HCT116 (cell line): ENCODE data around the gene CERS6. TPM values are rescaled to one million over a fixed set of nuclear protein-coding genes. Genes with fewer than 3 reads are reported as not detected.

Experiments
- ATAC-seq: fragments of 200-7000 bp; cut with Tn5 transposase; 2 replicates; pipeline ENCODE4 v1.9.1; 2020; ENCODE audit warnings: mild to moderate bottlenecking, moderate library complexity
- BruUV-seq: library from RNA; stranded (reverse); fragments of 400-500 nt; replicated peaks from 2 replicates; lab custom pipeline; 2021; lab: Mats Ljungman, UMichigan
- CTCF ChIA-PET: fragments of 300-600 bp; sonication (Branson Sonifier 250); formaldehyde crosslinking; loops from one replicate; lab custom pipeline; 2021; ENCODE audit warnings: antibody characterized with exemption; lab: Charles Lee
- POLR2A ChIA-PET: fragments of 300-600, 350-600 bp; sonication (Branson Sonifier 250); formaldehyde crosslinking; loops from one replicate; lab custom pipeline; 2021; ENCODE audit warnings: antibody characterized with exemption; lab: Charles Lee
- RAD21 ChIA-PET, 2 experiments: fragments of 300-600 bp; sonication (Branson Sonifier 250); formaldehyde crosslinking; loops; one replicate each; lab custom pipeline; 2023; ENCODE audit warnings: low total read pairs in 2 of 2; ENCODE audit not compliant: uncharacterized antibody in 2 of 2, unreplicated experiment in 2 of 2, low non-redundant PET in 1 of 2; lab: Charles Lee
- DNase-seq: peaks from one replicate; pipeline ENCODE4 v3.0.0-alpha.2; 2010; ENCODE audit warnings: low read depth, low spot score
- H2AFZ ChIP-seq: fragments of 200-600 bp; shearing (Covaris generic), sonication (generic); 2 replicates; pipeline ENCODE4 v1.6.1; 2017; ENCODE audit warnings: low read depth, mixed run types, mixed read lengths, antibody characterized with exemption, low read length; ENCODE audit not compliant: poor library complexity, severe bottlenecking
- H3K27ac ChIP-seq: 2 replicates; pipeline ENCODE4 v1.5.1; 2012; ENCODE audit warnings: low read depth, low read length
- H3K27me3 ChIP-seq: fragments of 200-600 bp; sonication (generic); 2 replicates; pipeline ENCODE4 v1.6.1; 2016; ENCODE audit warnings: mixed run types, low read length, mixed read lengths; ENCODE audit not compliant: insufficient read depth
- H3K36me3 ChIP-seq, 2 experiments: fragments of 200-500 bp in 1 of 2; fragments of 200-600 bp in 1 of 2; sonication (Bioruptor generic) in 1 of 2; sonication (generic) in 1 of 2; 2 replicates each; pipeline versions ENCODE4 v1.5.1 to v1.6.1; 2014 to 2016; ENCODE audit warnings: low read length in 2 of 2, inconsistent platforms in 1 of 2, mixed read lengths in 1 of 2, mixed run types in 1 of 2; ENCODE audit not compliant: insufficient read depth in 2 of 2, control insufficient read depth in 1 of 2
- H3K4me1 ChIP-seq, 2 experiments: fragments of 200-600 bp in 1 of 2; sonication (generic) in 1 of 2; 2 replicates each; pipeline versions ENCODE4 v1.5.1 to v1.6.1; 2012 to 2017; ENCODE audit warnings: low read length in 2 of 2, inconsistent platforms in 1 of 2, mild to moderate bottlenecking in 1 of 2, mixed read lengths in 1 of 2, mixed run types in 1 of 2, moderate library complexity in 1 of 2; ENCODE audit not compliant: insufficient read depth in 2 of 2, control insufficient read depth in 1 of 2
- H3K4me2 ChIP-seq: fragments of 200-600 bp; sonication (generic); 2 replicates; pipeline ENCODE4 v1.6.1; 2017; ENCODE audit warnings: mixed run types, low read length, mixed read lengths
- H3K4me3 ChIP-seq, 2 experiments: fragments of 200-600 bp in 1 of 2; sonication (generic) in 1 of 2; replicated peaks in 1 of 2; 2 replicates each; pipeline ENCODE4 v1.5.1; 2011 to 2016; ENCODE audit warnings: low read length in 2 of 2, control low read depth in 1 of 2, low read depth in 1 of 2, mild to moderate bottlenecking in 1 of 2, mixed read lengths in 1 of 2, mixed run types in 1 of 2
- H3K79me2 ChIP-seq: fragments of 200-600 bp; sonication (generic); 2 replicates; pipeline ENCODE4 v1.6.1; 2017; ENCODE audit warnings: mild to moderate bottlenecking, mixed run types, low read length, moderate library complexity, mixed read lengths; ENCODE audit not compliant: insufficient read depth
- H3K9ac ChIP-seq: fragments of 200-600 bp; sonication (generic); 2 replicates; pipeline ENCODE4 v1.6.1; 2016; ENCODE audit warnings: low read length, mixed read lengths
- H3K9me2 ChIP-seq: fragments of 200-600 bp; sonication (generic), shearing (Covaris generic); 2 replicates; pipeline ENCODE4 v1.6.1; 2017; ENCODE audit warnings: mixed run types, mild to moderate bottlenecking, moderate library complexity; ENCODE audit not compliant: insufficient read depth
- H3K9me3 ChIP-seq, 2 experiments: fragments of 200-500 bp in 1 of 2; fragments of 200-600 bp in 1 of 2; sonication (Bioruptor generic) in 1 of 2; sonication (generic) in 1 of 2; 2 replicates each; pipeline ENCODE4 v1.6.1; 2014 to 2017; ENCODE audit warnings: low read length in 2 of 2, mixed read lengths in 2 of 2, inconsistent platforms in 1 of 2, low read depth in 1 of 2, mild to moderate bottlenecking in 1 of 2, mixed run types in 1 of 2, moderate library complexity in 1 of 2; ENCODE audit not compliant: control insufficient read depth in 1 of 2, insufficient read depth in 1 of 2
- H4K20me1 ChIP-seq: fragments of 200-600 bp; sonication (generic), shearing (Covaris generic); 2 replicates; pipeline ENCODE4 v1.6.1; 2017; ENCODE audit warnings: mixed run types, mild to moderate bottlenecking, moderate library complexity; ENCODE audit not compliant: insufficient read depth
- CBX3 ChIP-seq: IDR thresholded peaks from 2 replicates; pipeline ENCODE4 v1.6.1; 2012; ENCODE audit warnings: low read depth
- EGR1 ChIP-seq: IDR thresholded peaks from 2 replicates; pipeline ENCODE4 v1.6.1; 2012; ENCODE audit warnings: low read depth
- EZH2 ChIP-seq: fragments of 200-600 bp; sonication (generic); IDR thresholded peaks from 2 replicates; pipeline ENCODE4 v1.6.1; 2017; ENCODE audit warnings: antibody characterized with exemption, mixed run types
- EZH2phosphoT487 ChIP-seq: fragments of 200-600 bp; IDR thresholded peaks from 2 replicates; pipeline ENCODE4 v1.6.1; 2018; ENCODE audit warnings: antibody characterized with exemption, borderline replicate concordance
- FOSL1 ChIP-seq: IDR thresholded peaks from 2 replicates; pipeline ENCODE4 v1.6.1; 2012; ENCODE audit warnings: low read depth
- JUND ChIP-seq: IDR thresholded peaks from 2 replicates; pipeline ENCODE4 v1.6.1; 2012
- POLR2A ChIP-seq: IDR thresholded peaks from 2 replicates; pipeline ENCODE4 v1.7.0; 2011; ENCODE audit warnings: borderline replicate concordance; ENCODE audit not compliant: insufficient read depth, insufficient read length; ENCODE audit errors: extremely low read depth
- POLR2AphosphoS5 ChIP-seq: IDR thresholded peaks from 2 replicates; pipeline ENCODE4 v1.6.1; 2011; ENCODE audit warnings: mild to moderate bottlenecking, low read depth, low read length, moderate library complexity
- RAD21 ChIP-seq: IDR thresholded peaks from 2 replicates; pipeline ENCODE4 v1.6.1; 2012; ENCODE audit warnings: low read depth, mild to moderate bottlenecking
- SIN3A ChIP-seq: IDR thresholded peaks from 2 replicates; pipeline ENCODE4 v1.6.1; 2012; ENCODE audit warnings: low read depth
- SP1 ChIP-seq: IDR thresholded peaks from 2 replicates; pipeline ENCODE4 v1.6.1; 2012; ENCODE audit warnings: low read depth
- YY1 ChIP-seq: IDR thresholded peaks from 2 replicates; pipeline ENCODE4 v1.6.1; 2011; ENCODE audit warnings: low read length, low read depth, moderate library complexity, mild to moderate bottlenecking; ENCODE audit not compliant: insufficient replicate concordance; ENCODE audit errors: extremely low read depth
- ZFX ChIP-seq: fragments of 450-650 bp; IDR thresholded peaks from 2 replicates; pipeline ENCODE4 v1.6.1; 2017
- ZNF274 ChIP-seq: fragments of 200-500 bp; sonication (Bioruptor generic); IDR thresholded peaks from 2 replicates; pipeline ENCODE4 v1.6.1; 2014; ENCODE audit warnings: mild to moderate bottlenecking, low read depth, low read length, inconsistent platforms
- intact Hi-C: fragments of 100-400 bp; cut with micrococcal nuclease; formaldehyde crosslinking; loops from 2 replicates; pipeline ENCODE4 v1.10.0; 2022
- total RNA-seq: library from RNA; stranded (reverse); gene quantifications from one replicate; pipeline ENCODE4 v1.2.1, GENCODE V29; 2021; ENCODE audit not compliant: unreplicated experiment
- TF ChIP-seq, protein P1 (sequence below), 3 experiments: fragments of 200-600 bp in 1 of 3; sonication (generic) in 1 of 3; IDR thresholded peaks in 2 of 3; conservative IDR thresholded peaks in 1 of 3; 2 replicates each; pipeline ENCODE4 v1.5.1; 2012 to 2017; ENCODE audit warnings: low read depth in 2 of 3, low read length in 2 of 3, antibody characterized with exemption in 1 of 3, borderline replicate concordance in 1 of 3, control low read depth in 1 of 3, mild to moderate bottlenecking in 1 of 3, mixed read lengths in 1 of 3, mixed run types in 1 of 3, moderate library complexity in 1 of 3; ENCODE audit not compliant: insufficient read depth in 1 of 3
- TF ChIP-seq, protein P2 (sequence below): IDR thresholded peaks from 2 replicates; pipeline ENCODE4 v1.6.1; 2012
- TF ChIP-seq, protein P3 (sequence below): IDR thresholded peaks from 2 replicates; pipeline ENCODE4 v1.6.1; 2012
- TF ChIP-seq, protein P4 (sequence below): IDR thresholded peaks from 2 replicates; pipeline ENCODE4 v1.6.1; 2011; ENCODE audit warnings: mild to moderate bottlenecking, low read length, moderate library complexity; ENCODE audit not compliant: insufficient replicate concordance; ENCODE audit errors: extremely low read depth

CERS6 gene
- total RNA-seq, 1 experiment from 2014 or later: 37.0 TPM

DNA sequence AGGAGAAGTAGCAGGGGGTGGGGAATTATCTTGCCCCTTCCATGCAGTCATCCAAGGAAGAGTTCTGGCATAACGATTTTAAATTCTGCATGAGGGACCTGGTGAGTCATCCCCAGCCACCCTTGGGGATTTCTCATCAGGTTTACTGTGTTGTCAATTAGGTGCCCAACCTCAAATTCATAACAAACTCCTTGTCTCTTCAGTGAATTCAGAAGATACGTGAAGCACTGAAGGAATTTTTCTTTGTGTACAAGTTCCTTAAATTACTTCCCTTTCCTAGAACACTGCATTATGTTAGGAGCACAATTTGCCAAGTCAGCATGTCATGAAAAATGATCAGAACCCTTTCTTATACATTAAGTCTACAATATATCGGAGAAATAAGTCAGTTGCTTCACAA, 275.5 kb downstream of the CERS6 start:
- TF ChIP-seq CBX3: no peak
- no peak for TF ChIP-seq ZFX
- no peak for TF ChIP-seq JUND
- no peak for TF ChIP-seq EZH2
- TF ChIP-seq, protein P1, sequence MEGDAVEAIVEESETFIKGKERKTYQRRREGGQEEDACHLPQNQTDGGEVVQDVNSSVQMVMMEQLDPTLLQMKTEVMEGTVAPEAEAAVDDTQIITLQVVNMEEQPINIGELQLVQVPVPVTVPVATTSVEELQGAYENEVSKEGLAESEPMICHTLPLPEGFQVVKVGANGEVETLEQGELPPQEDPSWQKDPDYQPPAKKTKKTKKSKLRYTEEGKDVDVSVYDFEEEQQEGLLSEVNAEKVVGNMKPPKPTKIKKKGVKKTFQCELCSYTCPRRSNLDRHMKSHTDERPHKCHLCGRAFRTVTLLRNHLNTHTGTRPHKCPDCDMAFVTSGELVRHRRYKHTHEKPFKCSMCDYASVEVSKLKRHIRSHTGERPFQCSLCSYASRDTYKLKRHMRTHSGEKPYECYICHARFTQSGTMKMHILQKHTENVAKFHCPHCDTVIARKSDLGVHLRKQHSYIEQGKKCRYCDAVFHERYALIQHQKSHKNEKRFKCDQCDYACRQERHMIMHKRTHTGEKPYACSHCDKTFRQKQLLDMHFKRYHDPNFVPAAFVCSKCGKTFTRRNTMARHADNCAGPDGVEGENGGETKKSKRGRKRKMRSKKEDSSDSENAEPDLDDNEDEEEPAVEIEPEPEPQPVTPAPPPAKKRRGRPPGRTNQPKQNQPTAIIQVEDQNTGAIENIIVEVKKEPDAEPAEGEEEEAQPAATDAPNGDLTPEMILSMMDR (IDR thresholded peaks at IDR 0.05 in 2 of 3, conservative IDR thresholded peaks at IDR 0.05 in 1 of 3; ENCODE audit: borderline replicate concordance in 1 of 3, insufficient read depth in 1 of 3, low read depth in 2 of 3, low read length in 2 of 3): no peak
- TF ChIP-seq, protein P2, sequence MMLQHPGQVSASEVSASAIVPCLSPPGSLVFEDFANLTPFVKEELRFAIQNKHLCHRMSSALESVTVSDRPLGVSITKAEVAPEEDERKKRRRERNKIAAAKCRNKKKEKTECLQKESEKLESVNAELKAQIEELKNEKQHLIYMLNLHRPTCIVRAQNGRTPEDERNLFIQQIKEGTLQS: no peak
- TF ChIP-seq, protein P3, sequence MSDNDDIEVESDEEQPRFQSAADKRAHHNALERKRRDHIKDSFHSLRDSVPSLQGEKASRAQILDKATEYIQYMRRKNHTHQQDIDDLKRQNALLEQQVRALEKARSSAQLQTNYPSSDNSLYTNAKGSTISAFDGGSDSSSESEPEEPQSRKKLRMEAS: no peak
- TF ChIP-seq, protein P4, sequence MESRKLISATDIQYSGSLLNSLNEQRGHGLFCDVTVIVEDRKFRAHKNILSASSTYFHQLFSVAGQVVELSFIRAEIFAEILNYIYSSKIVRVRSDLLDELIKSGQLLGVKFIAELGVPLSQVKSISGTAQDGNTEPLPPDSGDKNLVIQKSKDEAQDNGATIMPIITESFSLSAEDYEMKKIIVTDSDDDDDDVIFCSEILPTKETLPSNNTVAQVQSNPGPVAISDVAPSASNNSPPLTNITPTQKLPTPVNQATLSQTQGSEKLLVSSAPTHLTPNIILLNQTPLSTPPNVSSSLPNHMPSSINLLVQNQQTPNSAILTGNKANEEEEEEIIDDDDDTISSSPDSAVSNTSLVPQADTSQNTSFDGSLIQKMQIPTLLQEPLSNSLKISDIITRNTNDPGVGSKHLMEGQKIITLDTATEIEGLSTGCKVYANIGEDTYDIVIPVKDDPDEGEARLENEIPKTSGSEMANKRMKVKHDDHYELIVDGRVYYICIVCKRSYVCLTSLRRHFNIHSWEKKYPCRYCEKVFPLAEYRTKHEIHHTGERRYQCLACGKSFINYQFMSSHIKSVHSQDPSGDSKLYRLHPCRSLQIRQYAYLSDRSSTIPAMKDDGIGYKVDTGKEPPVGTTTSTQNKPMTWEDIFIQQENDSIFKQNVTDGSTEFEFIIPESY: no peak
- no peak for TF ChIP-seq YY1
- TF ChIP-seq POLR2AphosphoS5: no peak
- no peak for TF ChIP-seq FOSL1
- no peak for TF ChIP-seq EZH2phosphoT487
- TF ChIP-seq SP1: no peak
- no peak for TF ChIP-seq POLR2A
- no peak for TF ChIP-seq SIN3A
- TF ChIP-seq RAD21: no peak
- TF ChIP-seq EGR1: no peak
- no peak for TF ChIP-seq ZNF274
- ChIA-PET CTCF (no interaction called here), POLR2A (no interaction called here), RAD21 (no interaction called here)
- Histone ChIP-seq H3K36me3 (no peaks in the 10 kb centered on the region), H3K9ac (no peak overlapping the region), H3K4me1 (peaks cover 0 to 3% of the 10 kb centered on the region in 2 experiments; a peak in 1 of 4 replicates), H3K27me3 (no peaks in the 10 kb centered on the region), H4K20me1 (no peaks in the 10 kb centered on the region), H3K27ac (no peak overlapping the region), H3K4me3 (no peak overlapping the region), H3K9me2 (no peaks in the 10 kb centered on the region), H2AFZ (no peak overlapping the region), H3K79me2 (no peaks in the 10 kb centered on the region), H3K4me2 (no peak overlapping the region), H3K9me3 (no peaks in the 10 kb centered on the region)
- ATAC-seq: no peak
- DNase-seq: no peak
- BruUV-seq: no TSS peak
- intact Hi-C loops: no loop called here
